ENCODE results near the gene DBI.
"Not testable (repeated sequence)": the region's sequence is repeated elsewhere in the genome, so short reads cannot be mapped to it uniquely, and the experiment has no call there.

Gene DBI

DNA sequence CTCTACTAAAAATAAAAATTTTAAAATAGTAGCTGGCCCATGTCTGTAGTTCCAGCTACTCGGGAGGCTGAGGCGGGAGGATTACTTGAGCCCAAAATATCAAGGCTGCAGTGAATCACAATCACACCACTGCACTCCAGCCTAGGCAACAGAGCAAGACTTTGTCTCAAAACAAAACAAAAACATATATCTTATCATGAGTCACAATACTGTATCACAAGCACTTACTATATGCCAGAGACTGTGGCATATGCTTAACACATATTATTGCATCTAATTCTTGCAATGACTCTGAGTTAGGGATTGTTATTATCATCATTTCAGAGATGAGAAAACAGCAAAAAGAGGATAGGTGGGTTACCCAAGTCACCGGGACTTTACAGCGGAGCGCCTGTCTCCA, 35.3 kb downstream of the DBI start:
- no peak for DNase-seq (ENCODE audit: low read depth)

DNA sequence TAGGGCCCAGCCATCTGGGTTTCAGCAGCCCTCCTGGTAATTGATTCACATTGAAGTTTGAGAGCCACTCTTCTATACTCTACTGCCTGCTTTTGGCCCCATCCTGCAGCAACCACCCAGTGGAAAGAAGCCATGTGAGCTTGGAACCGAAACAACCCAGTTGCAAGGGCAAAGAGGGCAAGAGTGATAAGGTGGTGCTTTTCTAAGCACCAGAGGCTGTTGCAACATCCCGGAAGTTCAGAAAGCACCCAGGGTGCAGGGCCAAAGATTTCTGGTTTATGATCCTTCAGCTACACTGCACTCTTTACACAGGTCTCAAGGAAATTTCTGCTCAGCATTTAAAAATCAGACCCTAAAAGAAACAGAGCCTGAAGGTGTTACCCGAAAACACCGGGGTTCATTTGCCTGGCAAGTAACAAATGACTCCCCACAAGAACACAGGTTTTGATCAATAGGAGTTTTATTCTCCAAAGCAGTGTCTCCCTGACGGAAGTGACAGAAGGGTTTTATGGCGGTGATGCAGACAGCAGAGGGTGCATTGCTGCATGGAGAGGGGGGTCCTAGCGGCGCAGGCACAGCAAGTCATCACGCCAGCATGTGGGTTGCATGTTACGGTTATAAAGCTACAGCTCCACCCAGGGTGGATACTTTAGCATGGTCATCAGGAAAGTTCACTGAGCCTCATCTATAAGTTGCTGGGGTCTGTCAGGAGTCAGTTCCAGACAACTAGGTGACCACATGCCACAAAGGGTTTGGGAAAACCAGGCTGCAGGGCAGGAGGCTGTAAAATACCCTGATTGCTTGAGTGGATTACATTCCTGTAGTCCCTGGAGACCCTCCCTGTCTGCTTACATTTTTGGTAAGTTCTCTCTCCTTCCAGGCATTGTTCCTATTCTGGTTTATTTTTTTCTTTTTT, 36.1 kb downstream of the DBI start:
- DNase-seq (ENCODE audit: low read depth): no peak

DNA sequence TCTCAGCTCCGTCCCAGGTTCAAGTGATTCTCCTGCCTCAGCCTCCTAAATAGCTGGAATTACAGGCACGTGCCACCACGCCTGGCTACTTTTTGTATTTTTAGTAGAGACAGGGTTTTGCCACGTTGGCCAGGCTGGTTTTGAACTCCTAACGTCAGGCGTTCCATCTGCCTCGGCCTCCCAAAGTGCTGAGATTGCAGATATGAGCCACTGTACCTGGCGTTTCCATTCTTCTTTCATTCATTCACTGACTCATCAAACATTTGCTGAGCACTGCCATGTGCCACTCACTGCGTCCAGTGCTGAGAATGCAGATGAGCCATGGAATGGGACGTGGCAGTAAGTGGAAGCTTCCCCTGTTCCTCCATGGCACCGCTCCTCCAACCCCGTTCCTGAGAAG, 36.8 kb downstream of the DBI start:
- not testable (repeated sequence) for DNase-seq (ENCODE audit: low read depth)

DNA sequence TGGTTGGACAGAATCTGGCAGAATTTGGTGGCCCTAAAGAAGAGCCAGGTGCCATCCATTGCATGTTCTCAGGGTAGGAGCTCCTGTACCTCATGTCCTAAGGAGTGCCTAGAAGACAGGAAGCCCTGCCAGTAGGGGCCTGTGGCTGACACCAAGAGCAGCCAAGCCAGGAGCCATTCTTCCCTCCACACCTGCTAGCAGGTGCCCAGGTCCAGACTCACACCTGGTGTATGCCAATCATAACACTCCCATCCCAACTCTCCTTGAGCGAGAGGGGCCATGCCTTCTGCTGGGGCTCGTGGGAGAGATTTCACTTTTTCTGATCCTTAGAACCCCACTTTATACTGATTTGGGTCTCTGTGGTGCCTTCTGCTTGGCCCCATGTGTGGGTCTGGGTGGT, 38.4 kb downstream of the DBI start:
- no peak for DNase-seq (ENCODE audit: low read depth)

DNA sequence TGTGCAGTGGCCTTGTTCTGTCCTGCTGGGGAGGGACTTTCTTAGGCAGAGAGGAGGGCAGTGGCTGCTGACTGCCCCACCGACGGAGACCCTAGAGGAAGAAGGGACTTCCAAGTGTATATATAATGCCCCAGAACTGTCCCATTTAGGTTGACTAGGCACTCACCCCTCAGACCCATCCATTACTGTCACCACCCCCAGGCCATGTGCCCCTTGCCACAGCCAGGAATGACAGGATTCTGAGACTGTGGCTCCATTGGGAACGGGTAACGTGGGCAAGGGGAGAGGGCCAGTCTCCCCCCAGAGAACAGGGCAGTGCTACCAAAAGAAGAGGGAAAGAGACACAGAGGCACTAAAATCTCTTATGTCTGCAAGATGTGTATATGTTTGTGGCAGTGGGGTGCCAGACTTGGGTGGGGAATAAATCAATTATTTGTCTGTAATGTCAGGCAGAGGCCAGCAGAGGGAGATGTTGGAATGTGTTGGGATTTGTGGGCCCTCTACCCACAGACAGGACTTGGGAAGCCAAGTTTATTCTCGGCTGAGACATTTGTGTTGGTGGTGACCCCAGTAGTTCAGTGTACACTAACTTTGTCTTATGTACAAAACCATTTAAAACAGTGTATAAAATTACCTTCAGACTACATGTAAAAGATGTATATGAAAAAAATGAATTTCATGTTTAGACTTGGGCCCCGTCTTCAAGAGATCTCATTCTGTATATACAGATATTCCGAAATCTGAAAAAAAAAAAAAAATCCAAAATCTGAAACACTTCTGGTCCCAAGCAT, 40.8 kb downstream of the DBI start:
- DNase-seq (ENCODE audit: low read depth): no peak

DNA sequence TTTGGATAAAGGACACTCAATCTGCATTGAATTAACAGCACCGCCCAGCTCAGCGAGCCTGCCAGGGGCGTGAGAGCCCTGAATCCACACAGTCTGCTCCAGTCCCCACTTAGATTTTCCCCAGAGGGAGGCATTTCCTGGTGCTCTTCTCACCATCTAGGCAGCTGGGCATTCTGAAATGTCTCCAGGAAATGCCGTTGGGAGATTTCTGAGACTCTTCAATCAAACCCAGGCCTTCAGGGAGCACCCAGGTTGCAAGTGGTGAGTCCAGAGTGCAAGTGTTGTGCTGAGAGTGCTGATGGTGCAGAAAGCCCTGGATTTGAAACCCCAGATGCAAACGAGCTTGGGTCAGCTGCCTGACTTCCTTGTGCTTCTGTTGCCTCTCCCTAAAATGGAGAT, 41.4 kb downstream of the DBI start:
- no peak for DNase-seq (ENCODE audit: low read depth)

DNA sequence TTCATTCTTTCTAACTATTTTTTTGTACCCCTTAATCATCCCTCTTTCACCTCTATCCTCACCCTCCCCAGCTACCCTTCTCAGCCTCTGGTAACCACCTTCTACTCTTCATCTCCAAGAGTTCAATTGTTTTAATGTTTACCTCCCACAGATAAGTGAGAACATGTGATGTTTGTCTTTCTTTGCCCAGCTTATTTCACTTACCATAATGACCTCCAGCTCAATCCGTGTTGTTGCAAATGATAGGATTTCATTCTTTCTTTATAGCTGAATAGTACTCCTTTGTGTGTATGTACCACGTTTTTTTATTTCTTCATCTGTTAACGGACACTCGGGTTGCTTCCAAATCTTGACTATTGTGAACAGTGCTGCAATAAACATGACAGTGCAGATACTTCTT, 42.7 kb downstream of the DBI start:
- no peak for DNase-seq (ENCODE audit: low read depth)

DNA sequence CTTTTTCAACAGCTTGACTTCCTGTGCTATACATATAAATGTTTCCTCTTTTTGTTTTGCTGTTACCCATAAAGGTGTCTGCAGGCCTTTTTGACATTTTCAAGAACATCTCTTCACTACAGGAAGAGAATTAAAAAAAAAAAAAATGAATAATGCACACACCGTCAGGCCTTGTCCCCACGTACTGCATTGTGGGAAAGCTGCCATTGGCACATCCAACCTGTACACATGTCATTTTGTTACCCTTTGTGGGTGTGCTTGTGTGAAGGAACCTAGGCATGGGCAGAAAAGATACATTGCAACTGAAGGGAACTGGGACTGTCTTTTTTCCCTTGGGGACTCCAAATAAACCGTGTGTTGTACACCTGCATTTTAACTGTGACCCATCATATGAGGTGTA, 48.1 kb downstream of the DBI start:
- DNase-seq (ENCODE audit: low read depth): no peak

DNA sequence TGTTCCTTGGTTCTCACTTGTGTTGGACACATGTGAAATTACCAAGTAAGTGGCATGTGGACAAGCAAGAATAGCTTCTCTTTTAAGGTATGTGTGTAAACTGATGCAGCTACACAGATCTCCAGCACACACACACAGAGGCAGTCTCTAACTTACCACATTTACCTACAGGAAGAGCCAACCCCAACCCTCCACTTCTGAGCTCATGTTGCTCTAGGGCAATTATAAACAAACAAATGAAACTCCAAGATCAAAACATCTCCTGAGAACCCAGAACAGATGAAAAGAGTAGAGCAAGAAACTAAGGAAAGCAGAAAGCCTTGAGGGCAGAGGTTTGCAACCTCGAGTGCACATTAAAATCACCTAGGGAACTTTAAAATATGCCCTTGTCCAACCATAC, 48.9 kb downstream of the DBI start:
- DNase-seq (ENCODE audit: low read depth): no peak

DNA sequence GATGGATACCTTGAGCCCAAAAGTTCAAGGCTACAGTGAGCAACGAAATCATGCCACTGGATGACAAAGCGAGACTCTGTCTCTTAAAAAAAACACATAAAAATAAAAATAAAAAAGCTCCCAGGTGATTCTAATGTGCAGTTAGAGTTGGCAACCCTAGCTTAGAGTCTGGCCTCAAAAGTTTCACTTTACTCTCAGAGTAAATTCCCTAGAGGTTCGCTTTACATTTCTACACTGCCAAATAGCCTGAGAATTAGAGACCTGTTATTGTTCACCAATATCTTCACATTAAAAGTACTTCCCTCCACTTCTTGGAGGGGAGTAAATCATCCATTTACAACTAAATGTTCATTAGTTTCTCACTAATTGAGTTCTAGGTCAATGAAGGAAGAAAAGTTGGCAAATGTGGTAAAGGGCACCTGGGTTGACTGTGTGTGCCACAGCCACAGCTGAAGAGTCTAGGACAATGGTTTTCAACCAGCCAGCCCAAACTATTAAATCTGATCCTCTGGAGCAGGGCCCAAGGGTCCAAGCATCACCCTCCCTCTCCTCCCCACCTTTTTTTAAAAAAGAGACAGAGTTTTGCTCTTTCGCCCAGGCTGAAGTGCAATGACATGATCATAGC, 49.6 kb downstream of the DBI start:
- DNase-seq (ENCODE audit: low read depth): no peak

DNA sequence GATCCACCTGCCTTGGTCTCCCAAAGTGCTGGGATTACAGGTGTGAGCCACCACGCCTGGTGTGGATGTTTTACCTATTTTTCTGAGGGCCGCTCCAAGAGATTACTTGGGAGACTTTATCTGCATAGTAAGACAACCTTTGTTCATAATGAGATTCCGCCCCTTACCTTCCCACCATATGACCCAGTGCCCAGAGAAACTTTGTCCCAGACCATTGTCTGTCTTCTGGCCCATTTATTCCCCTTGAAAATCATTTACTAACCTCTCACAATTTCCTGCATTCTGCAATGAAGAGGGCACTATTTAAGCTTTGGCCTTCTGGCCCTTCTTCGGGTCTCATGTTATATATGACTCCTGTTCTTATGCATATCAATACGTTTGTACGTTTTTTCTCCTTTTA, 51.1 kb downstream of the DBI start:
- DNase-seq (ENCODE audit: low read depth): no peak

DNA sequence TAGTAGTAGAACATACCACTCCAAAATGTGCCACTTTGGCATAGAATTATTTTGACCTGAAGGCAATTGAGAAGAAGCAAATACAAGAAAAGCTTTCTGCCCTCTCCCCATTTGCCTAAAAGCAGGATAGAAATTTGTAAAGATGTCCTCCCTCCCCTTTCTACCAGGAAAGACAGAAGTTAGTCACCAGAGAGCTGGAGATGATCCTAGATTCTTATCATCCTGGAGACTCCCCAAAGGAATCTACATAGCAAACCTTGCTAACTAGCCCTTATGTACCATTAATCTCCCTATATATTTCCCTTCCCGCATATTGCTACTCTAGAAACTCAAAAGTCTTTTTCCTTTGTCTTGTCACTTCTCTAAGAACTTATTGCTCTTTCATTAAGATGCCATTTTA, 52.3 kb downstream of the DBI start:
- no peak for DNase-seq (ENCODE audit: low read depth)

DNA sequence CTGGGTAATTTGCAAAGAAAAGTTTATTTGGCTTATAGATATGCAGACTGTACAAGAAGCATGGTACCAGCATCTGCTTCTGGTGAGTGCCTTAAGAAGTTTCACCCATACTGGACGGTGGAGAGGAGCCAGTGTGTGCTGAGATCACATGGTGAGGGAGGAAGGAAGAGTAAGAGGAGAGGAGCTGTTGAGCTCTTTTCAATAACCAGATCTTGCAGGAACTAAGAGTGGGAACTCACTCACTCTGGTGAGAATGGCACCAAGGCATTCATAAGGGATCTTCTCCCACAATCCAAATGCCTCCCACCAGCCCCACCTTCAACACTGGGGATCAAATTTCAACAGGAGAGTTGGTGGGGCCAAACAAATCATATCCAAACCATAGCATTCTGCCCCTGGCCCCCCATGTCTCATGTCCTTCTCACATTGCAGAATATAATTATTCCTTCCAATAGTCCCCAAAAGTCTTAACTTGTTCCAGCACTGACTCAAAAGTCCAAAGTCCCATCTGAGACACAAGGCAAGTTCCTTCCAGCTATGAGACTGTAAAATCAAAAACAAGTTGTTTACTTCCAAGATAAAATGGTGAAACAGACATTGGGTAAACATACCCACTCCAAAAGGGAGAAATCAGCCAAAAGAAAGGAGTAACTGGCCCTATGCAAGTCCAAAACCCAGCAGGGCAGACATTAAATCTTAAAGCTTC, 53.2 kb downstream of the DBI start:
- no peak for DNase-seq (ENCODE audit: low read depth)

DNA sequence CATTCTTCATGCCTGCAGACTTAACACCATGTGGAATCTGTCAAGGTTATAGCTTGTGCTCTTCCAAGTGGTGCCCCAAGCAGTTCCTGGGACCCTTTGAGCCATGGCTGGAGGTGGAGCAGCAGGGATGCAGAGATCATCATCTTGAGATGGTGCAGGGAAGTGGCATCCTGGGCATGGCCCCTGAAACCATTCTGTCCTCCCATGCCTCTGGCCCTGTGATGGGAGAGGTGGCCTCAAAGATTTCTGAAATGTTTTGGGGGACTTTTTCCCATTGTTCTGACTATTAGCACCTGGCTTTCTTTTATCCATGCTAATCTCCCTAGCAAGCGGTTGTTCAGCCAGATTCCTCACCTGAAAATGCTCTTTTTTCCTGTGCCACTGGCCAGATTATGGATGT, 54.5 kb downstream of the DBI start:
- no peak for DNase-seq (ENCODE audit: low read depth)

DNA sequence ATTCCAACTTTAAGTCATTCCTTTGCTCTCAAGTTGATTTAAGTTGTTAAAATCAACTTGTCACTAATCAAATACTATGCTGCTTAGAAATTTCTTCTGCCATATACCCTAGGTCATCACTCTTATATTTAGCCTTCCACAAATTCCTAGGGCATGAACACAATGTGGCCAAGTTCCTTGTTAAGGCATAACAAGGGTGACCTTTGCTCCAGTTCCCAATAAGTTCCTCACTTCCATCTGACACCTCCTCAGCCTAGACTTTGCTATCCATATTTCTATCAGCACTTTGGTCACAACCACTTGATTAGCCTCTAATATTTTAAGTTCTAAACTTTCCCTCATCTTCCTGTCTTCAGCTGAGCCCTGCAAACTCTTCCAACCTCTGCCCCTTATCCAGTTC, 55.0 kb downstream of the DBI start:
- no peak for DNase-seq (ENCODE audit: low read depth)

All from activated T-helper 9 cell treated with anti-CD3 and anti-CD28 coated beads, Interleukin-2, amount 50 U/mL, for 16 hours (primary cell).